SJSA1 (cell line): ENCODE data around the gene MAGEF1. TPM values are rescaled to one million over a fixed set of nuclear protein-coding genes. Genes with fewer than 3 reads are reported as not detected.
A peak's percentile ranks its signal among the peaks of the same experiment; 100 is the strongest.

ENCODE experiments used
- DNase-seq, 2 experiments: peaks; one replicate each; pipeline ENCODE4 v3.0.0-alpha.2; 2015 to 2020; ENCODE audit warnings: low spot score in 2 of 2, low read depth in 1 of 2
- H3K27ac ChIP-seq: fragments of 250-450 bp; sonication (Bioruptor Pico); 2 replicates; pipeline ENCODE4 v1.5.1; 2020; ENCODE audit warnings: mild to moderate bottlenecking, moderate library complexity
- H3K27me3 ChIP-seq: fragments of 250-450 bp; sonication (Bioruptor Pico); replicated peaks from 2 replicates; pipeline ENCODE4 v1.5.1; 2020; ENCODE audit warnings: mild to moderate bottlenecking, moderate library complexity
- H3K36me3 ChIP-seq: fragments of 250-450 bp; sonication (Bioruptor Pico); 2 replicates; pipeline ENCODE4 v1.5.1; 2020; ENCODE audit warnings: mild to moderate bottlenecking
- H3K4me1 ChIP-seq: fragments of 250-450 bp; sonication (Bioruptor Pico); replicated peaks from 2 replicates; pipeline ENCODE4 v1.6.1; 2021; ENCODE audit warnings: mild to moderate bottlenecking
- H3K4me3 ChIP-seq: fragments of 250-450 bp; sonication (Bioruptor Pico); 2 replicates; pipeline ENCODE4 v1.5.1; 2020; ENCODE audit warnings: mild to moderate bottlenecking
- H3K9me3 ChIP-seq: fragments of 250-450 bp; sonication (Bioruptor Pico); replicated peaks from 2 replicates; pipeline ENCODE4 v1.5.1; 2020; ENCODE audit warnings: mild to moderate bottlenecking
- total RNA-seq: library from RNA; depleted of rRNA; stranded (reverse); fragments of >200 nt; shearing (Covaris generic); gene quantifications from 2 replicates; pipeline ENCODE4 v1.2.3, GENCODE V29; 2014

The MAGEF1 gene
- total RNA-seq, 1 experiment from 2014 or later = 41.7 TPM

- no peak overlapping the region for H3K4me3 ChIP-seq
- DNase-seq = no peak
- no peaks in the 10 kb centered on the region for H3K4me1 ChIP-seq
- H3K27ac ChIP-seq = no peak overlapping the region
- H3K27me3 ChIP-seq = no peaks in the 10 kb centered on the region
- no peaks in the 10 kb centered on the region for H3K9me3 ChIP-seq
- no peaks in the 10 kb centered on the region for H3K36me3 ChIP-seq
Measured at GRCh38 chr3:184697845-184698244, 14.0 kb downstream of the MAGEF1 start.

- H3K27ac ChIP-seq = no peak overlapping the region
- H3K36me3 ChIP-seq = no peaks in the 10 kb centered on the region
- no peaks in the 10 kb centered on the region for H3K9me3 ChIP-seq
- no peaks in the 10 kb centered on the region for H3K27me3 ChIP-seq
- no peak overlapping the region for H3K4me3 ChIP-seq
- DNase-seq = no peak
- no peaks in the 10 kb centered on the region; the same call in 1 of the 2 replicates for H3K4me1 ChIP-seq
Measured at GRCh38 chr3:184696697-184697096, 15.2 kb downstream of the MAGEF1 start.

- no peaks in the 10 kb centered on the region for H3K27me3 ChIP-seq
Measured at GRCh38 chr3:184694716-184695115, 17.1 kb downstream of the MAGEF1 start.

GRCh38 chr3:184694133-184694665 lies 17.7 kb downstream of the MAGEF1 start:
- Histone ChIP-seq H3K9me3 (no peaks in the 10 kb centered on the region), H3K27me3 (no peaks in the 10 kb centered on the region), H3K27ac (no peak overlapping the region), H3K4me1 (peaks cover 9% of the 10 kb centered on the region), H3K4me3 (no peak overlapping the region), H3K36me3 (no peaks in the 10 kb centered on the region)
- no peak for DNase-seq

More at GRCh38 chr3:184694716-184695115, 17.1 kb downstream of the MAGEF1 start:
- Histone ChIP-seq H3K4me3 (no peak overlapping the region), H3K4me1 (peaks cover 4% of the 10 kb centered on the region), H3K27ac (no peak overlapping the region), H3K9me3 (no peaks in the 10 kb centered on the region), H3K36me3 (no peaks in the 10 kb centered on the region)
- DNase-seq = no peak

GRCh38 chr3:184693011-184693975 lies 18.6 kb downstream of the MAGEF1 start:
- Histone ChIP-seq H3K36me3 (no peaks in the 10 kb centered on the region), H3K4me3 (no peak overlapping the region), H3K9me3 (no peaks in the 10 kb centered on the region), H3K27me3 (no peaks in the 10 kb centered on the region), H3K4me1 (peaks cover 18% of the 10 kb centered on the region), H3K27ac (no peak overlapping the region)
- no peak for DNase-seq

GRCh38 chr3:184691397-184692231 lies 20.2 kb downstream of the MAGEF1 start:
- Histone ChIP-seq H3K36me3 (no peaks in the 10 kb centered on the region), H3K4me1 (peaks cover 29% of the 10 kb centered on the region), H3K9me3 (no peaks in the 10 kb centered on the region), H3K27me3 (no peaks in the 10 kb centered on the region), H3K4me3 (no peak overlapping the region), H3K27ac (no peak overlapping the region)
- no peak for DNase-seq

- Histone ChIP-seq H3K36me3 (no peaks in the 10 kb centered on the region), H3K27me3 (no peaks in the 10 kb centered on the region), H3K27ac (no peak overlapping the region), H3K4me1 (peaks cover 40% of the 10 kb centered on the region), H3K9me3 (no peaks in the 10 kb centered on the region), H3K4me3 (no peak overlapping the region)
- DNase-seq = no peak
Measured at GRCh38 chr3:184690192-184690883, 21.5 kb downstream of the MAGEF1 start.

- Histone ChIP-seq H3K27ac (no peak overlapping the region; the same call in 1 of the 2 replicates), H3K4me3 (no peak overlapping the region), H3K9me3 (no peaks in the 10 kb centered on the region), H3K27me3 (no peaks in the 10 kb centered on the region), H3K4me1 (peaks cover 43% of the 10 kb centered on the region), H3K36me3 (no peaks in the 10 kb centered on the region)
- DNase-seq = no peak
Measured at GRCh38 chr3:184688882-184689271, 23.0 kb downstream of the MAGEF1 start.

- no peaks in the 10 kb centered on the region for H3K27me3 ChIP-seq
- DNase-seq = peak in 1 of 2 experiments; percentile 66
- H3K4me1 ChIP-seq = peaks cover 43% of the 10 kb centered on the region
- no peaks in the 10 kb centered on the region for H3K36me3 ChIP-seq
- H3K4me3 ChIP-seq = no peak overlapping the region
- no peaks in the 10 kb centered on the region for H3K9me3 ChIP-seq
- H3K27ac ChIP-seq = no peak overlapping the region; the same call in 1 of the 2 replicates
Measured at GRCh38 chr3:184688251-184688881, 23.5 kb downstream of the MAGEF1 start.

- Histone ChIP-seq H3K27me3 (no peaks in the 10 kb centered on the region), H3K27ac (no peak overlapping the region), H3K9me3 (no peaks in the 10 kb centered on the region), H3K4me1 (peaks cover 43% of the 10 kb centered on the region), H3K36me3 (no peaks in the 10 kb centered on the region), H3K4me3 (no peak overlapping the region)
- no peak for DNase-seq
Measured at GRCh38 chr3:184687363-184688015, 24.4 kb downstream of the MAGEF1 start.

- peak overlapping the region; percentile 35; the same call in 1 of the 2 replicates for H3K27ac ChIP-seq
- no peaks in the 10 kb centered on the region for H3K9me3 ChIP-seq
- no peak overlapping the region for H3K4me3 ChIP-seq
- H3K36me3 ChIP-seq = no peaks in the 10 kb centered on the region
- H3K27me3 ChIP-seq = no peaks in the 10 kb centered on the region
- DNase-seq = peak in 1 of 2 experiments; percentile 48
- H3K4me1 ChIP-seq = peaks cover 43% of the 10 kb centered on the region
Measured at GRCh38 chr3:184685646-184686045, 26.2 kb downstream of the MAGEF1 start.

GRCh38 chr3:184685055-184685454 lies 26.8 kb downstream of the MAGEF1 start:
- Histone ChIP-seq H3K9me3 (no peaks in the 10 kb centered on the region), H3K4me1 (peaks cover 43% of the 10 kb centered on the region), H3K36me3 (no peaks in the 10 kb centered on the region), H3K27me3 (no peaks in the 10 kb centered on the region), H3K27ac (no peak overlapping the region), H3K4me3 (no peak overlapping the region)
- DNase-seq = no peak
